H1 (cell line): ENCODE measurements around the gene FMO5. TPM values are rescaled to one million over a fixed set of nuclear protein-coding genes. Genes with fewer than 3 reads are reported as not detected.

ENCODE experiments used
- CTCF ChIA-PET: fragments of 300-600 bp; sonication (Branson Sonifier 250); formaldehyde crosslinking; loops from one replicate; lab custom pipeline; 2021; ENCODE audit not compliant: partially characterized antibody; lab: Charles Lee
- POLR2A ChIA-PET: fragments of 300-600 bp; sonication (Branson Sonifier 250); formaldehyde crosslinking; loops from one replicate; lab custom pipeline; 2021; ENCODE audit warnings: inconsistent platforms; ENCODE audit not compliant: partially characterized antibody; lab: Charles Lee
- DNase-seq, 2 experiments: peaks; one replicate each; pipeline versions ENCODE4 v3.0.0 to v3.0.0-alpha.2; 2010 to 2022; ENCODE audit warnings: low spot score in 2 of 2, low read depth in 1 of 2, mixed read lengths in 1 of 2
- FAIRE-seq: peaks from 2 replicates; lab custom pipeline; 2011; peaks lifted over from hg19 to GRCh38; lab: Jason Lieb, UNC
- H2AFZ ChIP-seq: 2 replicates; pipeline ENCODE4 v1.8.1; 2012; ENCODE audit warnings: low read length, inconsistent platforms
- H2AK5ac ChIP-seq: 2 replicates; pipeline ENCODE4 v1.6.1; 2013; ENCODE audit warnings: low read depth, low read length
- H2BK120ac ChIP-seq: replicated peaks from 2 replicates; pipeline ENCODE3; 2013; ENCODE audit warnings: low read depth, low read length, inconsistent platforms
- H2BK12ac ChIP-seq: 2 replicates; pipeline ENCODE4 v1.6.1; 2013; ENCODE audit warnings: low read depth, low read length
- H2BK15ac ChIP-seq: 2 replicates; pipeline ENCODE4 v1.6.1; 2013; ENCODE audit warnings: low read length
- H2BK20ac ChIP-seq: 2 replicates; pipeline ENCODE4 v1.6.1; 2013; ENCODE audit warnings: low read length
- H2BK5ac ChIP-seq: 2 replicates; pipeline ENCODE4 v1.6.1; 2013; ENCODE audit warnings: low read depth, low read length
- H3K14ac ChIP-seq: 2 replicates; pipeline ENCODE4 v1.6.1; 2013; ENCODE audit warnings: inconsistent platforms; ENCODE audit not compliant: insufficient read length
- H3K18ac ChIP-seq: 2 replicates; pipeline ENCODE4 v1.6.1; 2013; ENCODE audit warnings: low read length; ENCODE audit errors: extremely low read depth
- H3K23ac ChIP-seq: 2 replicates; pipeline ENCODE4 v1.6.1; 2013; ENCODE audit warnings: inconsistent platforms; ENCODE audit not compliant: insufficient read length
- H3K23me2 ChIP-seq: 2 replicates; pipeline ENCODE4 v1.6.1; 2013; ENCODE audit warnings: low read depth, low read length
- H3K27ac ChIP-seq: 2 replicates; pipeline ENCODE4 v1.6.1; 2011; ENCODE audit warnings: low read depth, low read length, inconsistent platforms
- H3K27me3 ChIP-seq, 4 experiments: replicated peaks in 1 of 4; 1 replicate in 1 of 4; 2 replicates in 3 of 4; pipeline versions ENCODE4 v1.6.1 to v1.8.1; 2011 to 2013; ENCODE audit warnings: low read length in 3 of 4, mild to moderate bottlenecking in 3 of 4, inconsistent platforms in 2 of 4, mixed read lengths in 2 of 4, moderate library complexity in 1 of 4; ENCODE audit not compliant: control insufficient read depth in 3 of 4, insufficient read depth in 3 of 4; ENCODE audit errors: extremely low read depth in 1 of 4
- H3K36me3 ChIP-seq, 4 experiments: 2 replicates each; pipeline versions ENCODE4 v1.6.1 to v1.8.1; 2011 to 2013; ENCODE audit warnings: mild to moderate bottlenecking in 4 of 4, low read length in 3 of 4, moderate library complexity in 2 of 4, control low read depth in 1 of 4, inconsistent platforms in 1 of 4; ENCODE audit not compliant: insufficient read depth in 4 of 4, control insufficient read depth in 2 of 4
- H3K4ac ChIP-seq: replicated peaks from 2 replicates; pipeline ENCODE3; 2013; ENCODE audit warnings: low read length, low read depth, mixed read lengths, inconsistent platforms; ENCODE audit not compliant: insufficient read length
- H3K4me1 ChIP-seq, 4 experiments: replicated peaks in 1 of 4; 1 replicate in 1 of 4; 2 replicates in 3 of 4; pipeline versions ENCODE4 v1.6.1 to v1.8.1; 2011 to 2013; ENCODE audit warnings: low read length in 3 of 4, inconsistent platforms in 2 of 4, mixed read lengths in 1 of 4; ENCODE audit not compliant: insufficient read depth in 4 of 4, control insufficient read depth in 3 of 4
- H3K4me2 ChIP-seq, 2 experiments: 2 replicates each; pipeline versions ENCODE4 v1.6.1 to v1.8.1; 2011 to 2013; ENCODE audit warnings: low read depth in 2 of 2, low read length in 2 of 2, control low read depth in 1 of 2, inconsistent platforms in 1 of 2, mild to moderate bottlenecking in 1 of 2; ENCODE audit not compliant: insufficient read depth in 1 of 2
- H3K4me3 ChIP-seq, 4 experiments: fragments of 200-600, 300-600 bp in 1 of 4; sonication (generic), shearing (Covaris generic), sonication (Bioruptor Twin) in 1 of 4; 2 replicates each; pipeline versions ENCODE4 v1.5.1 to v1.8.1; 2011 to 2016; ENCODE audit warnings: low read length in 4 of 4, low read depth in 3 of 4, control low read depth in 2 of 4, inconsistent platforms in 2 of 4, mild to moderate bottlenecking in 2 of 4, mixed read lengths in 1 of 4, moderate library complexity in 1 of 4; ENCODE audit not compliant: insufficient read depth in 2 of 4; ENCODE audit errors: extremely low read depth in 1 of 4
- H3K56ac ChIP-seq: replicated peaks from 2 replicates; pipeline ENCODE3; 2013; ENCODE audit warnings: low read depth, mild to moderate bottlenecking, mixed read lengths, low read length, inconsistent platforms; ENCODE audit not compliant: insufficient read length
- H3K79me1 ChIP-seq: 2 replicates; pipeline ENCODE4 v1.6.1; 2013; ENCODE audit warnings: low read depth, low read length, control low read depth
- H3K79me2 ChIP-seq, 2 experiments: 2 replicates each; pipeline versions ENCODE4 v1.6.1 to v1.8.1; 2012 to 2013; ENCODE audit warnings: low read length in 2 of 2, mild to moderate bottlenecking in 2 of 2, inconsistent platforms in 1 of 2; ENCODE audit not compliant: insufficient read depth in 2 of 2, control insufficient read depth in 1 of 2
- H3K9ac ChIP-seq, 4 experiments: replicated peaks in 1 of 4; 1 replicate in 1 of 4; 2 replicates in 3 of 4; pipeline versions ENCODE4 v1.6.1 to v1.8.1; 2011 to 2013; ENCODE audit warnings: low read depth in 3 of 4, low read length in 3 of 4, control low read depth in 2 of 4, mild to moderate bottlenecking in 2 of 4, moderate library complexity in 2 of 4, inconsistent platforms in 1 of 4; ENCODE audit errors: extremely low read depth in 1 of 4
- H3K9me3 ChIP-seq, 2 experiments: 2 replicates each; pipeline versions ENCODE4 v1.6.1 to v1.8.1; 2012 to 2013; ENCODE audit warnings: mild to moderate bottlenecking in 2 of 2, moderate library complexity in 2 of 2, control low read depth in 1 of 2, inconsistent platforms in 1 of 2, low read depth in 1 of 2, low read length in 1 of 2, mixed read lengths in 1 of 2; ENCODE audit not compliant: insufficient read depth in 2 of 2
- H4K20me1 ChIP-seq, 2 experiments: replicated peaks in 1 of 2; 2 replicates each; pipeline versions ENCODE3 to v1.8.1; 2011 to 2013; ENCODE audit warnings: inconsistent platforms in 2 of 2, low read length in 2 of 2, mild to moderate bottlenecking in 1 of 2; ENCODE audit not compliant: insufficient read depth in 2 of 2, control insufficient read depth in 1 of 2
- H4K5ac ChIP-seq: 2 replicates; pipeline ENCODE4 v1.6.1; 2013; ENCODE audit warnings: low read length, low read depth, mixed read lengths, inconsistent platforms; ENCODE audit not compliant: insufficient read length
- H4K8ac ChIP-seq: 2 replicates; pipeline ENCODE4 v1.8.0; 2013; ENCODE audit warnings: mild to moderate bottlenecking, moderate library complexity, low read length, inconsistent platforms; ENCODE audit not compliant: insufficient read depth; ENCODE audit errors: extremely low read depth
- H4K91ac ChIP-seq: replicated peaks from 2 replicates; pipeline ENCODE3; 2013; ENCODE audit warnings: low read length, mixed read lengths, inconsistent platforms; ENCODE audit not compliant: insufficient read length
- CBX5 ChIP-seq: fragments of 300-800, 300-1000 bp; sonication (generic); IDR thresholded peaks from 2 replicates; pipeline ENCODE4 v1.7.1; 2016; ENCODE audit warnings: antibody characterized with exemption, low read length, low read depth
- EP300 ChIP-seq, 2 experiments: IDR thresholded peaks; 1 replicate in 1 of 2; 2 replicates in 1 of 2; pipeline ENCODE4 v1.6.1; 2011 to 2012; ENCODE audit warnings: low read depth in 2 of 2, low read length in 2 of 2, mild to moderate bottlenecking in 2 of 2, borderline replicate concordance in 1 of 2, inconsistent platforms in 1 of 2, moderate library complexity in 1 of 2
- NANOG ChIP-seq: IDR thresholded peaks from 2 replicates; pipeline ENCODE4 v1.6.1; 2011; ENCODE audit warnings: low read length, low read depth, mild to moderate bottlenecking, inconsistent platforms; ENCODE audit not compliant: insufficient read depth, poor library complexity, severe bottlenecking
- RBBP5 ChIP-seq: IDR thresholded peaks from 2 replicates; pipeline ENCODE4 v1.7.1; 2012; ENCODE audit warnings: low read depth, mild to moderate bottlenecking, inconsistent platforms, low read length, moderate library complexity, borderline replicate concordance
- RFX5 ChIP-seq: IDR thresholded peaks from 2 replicates; pipeline ENCODE4 v1.6.1; 2011; ENCODE audit warnings: low read depth, low read length, improper control_type of control experiment, borderline replicate concordance
- TCF12 ChIP-seq: IDR thresholded peaks from 2 replicates; pipeline ENCODE4 v1.6.1; 2011; ENCODE audit warnings: low read depth, mild to moderate bottlenecking, low read length
- WGBS, 2 experiments: shearing (Covaris generic) in 1 of 2; methylation state at CpG; one replicate each; pipeline versions ENCODE4 v1.1.6 to v1.1.7; 2013 to 2015; ENCODE audit warnings: low lambda C conversion rate in 2 of 2, mixed read lengths in 2 of 2, inconsistent platforms in 1 of 2, low coverage in 1 of 2, missing lambda C conversion rate in 1 of 2; ENCODE audit not compliant: insufficient replicate concordance in 2 of 2, insufficient coverage in 1 of 2, insufficient read length in 1 of 2; ENCODE audit errors: extremely low coverage in 1 of 2, missing lambda C conversion rate in 1 of 2; 5-methylcytosine and 5-hydroxymethylcytosine counted together
- polyA plus RNA-seq, 7 experiments: library from polyadenylated mRNA; depleted of rRNA in 3 of 7; stranded (reverse) in 5 of 7; unstranded in 2 of 7; fragments of >200 nt in 5 of 7; fragments of 200-250 nt in 2 of 7; gene quantifications; 1 replicate in 5 of 7; 2 replicates in 1 of 7; 4 replicates in 1 of 7; pipeline versions ENCODE4 v1.2.1 to v1.2.3, GENCODE V29; 2011 to 2013; ENCODE audit warnings: missing spikeins in 2 of 7, mixed read lengths in 2 of 7
- total RNA-seq: library from RNA; stranded (reverse); fragmentation: NEBNext Ultra II Directional; extraction: Animal tissue kit (Norgen Biotek cat#: 25700); gene quantifications from 2 replicates; pipeline ENCODE4 v1.2.1, GENCODE V29; 2021
- TF ChIP-seq, protein P1 (sequence below): IDR thresholded peaks from 2 replicates; pipeline ENCODE4 v1.6.1; 2012; ENCODE audit warnings: inconsistent platforms

The FMO5 gene
- total and polyA plus RNA-seq, 2 of the 8 experiments (the other 6 are each of a cell fraction or from before 2014, with no cell fraction given): 0.27 to 0.34 TPM

DNA sequence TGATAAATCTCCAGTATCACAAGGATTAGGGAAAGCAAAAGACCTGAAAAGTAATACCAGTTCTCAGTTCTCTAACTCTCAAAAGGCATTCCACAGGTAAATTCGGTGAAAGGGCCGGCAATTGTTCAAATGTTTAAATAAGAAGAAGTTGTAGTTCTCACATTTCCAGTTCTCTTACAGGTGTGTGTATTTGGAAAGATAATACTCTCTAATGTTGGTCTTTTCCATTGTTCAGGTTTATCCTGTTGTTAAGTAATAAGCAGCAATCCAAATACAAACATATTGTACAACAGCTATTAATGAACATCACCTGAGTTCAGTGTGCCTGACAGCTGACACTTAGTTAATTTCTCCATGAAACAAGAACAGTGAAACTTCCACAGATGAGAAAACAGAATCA lies 39.7 kb downstream of the FMO5 start:
- CTCF ChIA-PET: interaction anchor here (2.2 kb wide), 1 partner anchor 12 kb away, joined by 8 read pairs; no protein-coding TSS in a partner anchor
- no peaks in the 10 kb centered on the region for H3K79me1 ChIP-seq

More for the DNA sequence above, 39.7 kb downstream of the FMO5 start:
- TF ChIP-seq RFX5 (no peak), EP300 (IDR thresholded peaks at IDR 0.05; ENCODE audit: borderline replicate concordance in 1 of 2, low read depth in 2 of 2, low read length in 2 of 2) (no peak), NANOG (no peak), CBX5 (no peak), RBBP5 (no peak), TCF12 (no peak)
- TF ChIP-seq, protein P1, sequence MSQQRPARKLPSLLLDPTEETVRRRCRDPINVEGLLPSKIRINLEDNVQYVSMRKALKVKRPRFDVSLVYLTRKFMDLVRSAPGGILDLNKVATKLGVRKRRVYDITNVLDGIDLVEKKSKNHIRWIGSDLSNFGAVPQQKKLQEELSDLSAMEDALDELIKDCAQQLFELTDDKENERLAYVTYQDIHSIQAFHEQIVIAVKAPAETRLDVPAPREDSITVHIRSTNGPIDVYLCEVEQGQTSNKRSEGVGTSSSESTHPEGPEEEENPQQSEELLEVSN: no peak
- Histone ChIP-seq H3K4ac (no peak overlapping the region), H2BK5ac (no peak overlapping the region), H4K8ac (no peak overlapping the region), H3K79me2 (no peaks in the 10 kb centered on the region), H2BK15ac (no peak overlapping the region), H4K91ac (no peak overlapping the region), H2AFZ (no peak overlapping the region), H2BK12ac (no peak overlapping the region), H3K27ac (no peak overlapping the region), H3K27me3 (no peaks in the 10 kb centered on the region), H2AK5ac (no peak overlapping the region), H3K56ac (no peak overlapping the region), H3K9me3 (no peaks in the 10 kb centered on the region), H2BK20ac (no peak overlapping the region), H3K36me3 (no peaks in the 10 kb centered on the region), H3K4me1 (no peaks in the 10 kb centered on the region), H4K20me1 (peaks cover 0 to 2% of the 10 kb centered on the region in 2 experiments), H4K5ac (no peak overlapping the region), H3K14ac (no peak overlapping the region), H3K23ac (no peak overlapping the region), H3K23me2 (no peaks in the 10 kb centered on the region), H3K4me3 (no peak overlapping the region), H3K9ac (no peak overlapping the region), H3K4me2 (no peak overlapping the region), H3K18ac (no peak overlapping the region), H2BK120ac (no peak overlapping the region)
- POLR2A ChIA-PET: interaction anchor here (1.3 kb wide), 1 partner anchor 12 kb away, joined by 3 read pairs; no protein-coding TSS in a partner anchor
- DNase-seq: no peak
- 62% methylated on average over 2 of the region's 2 CpGs; no CpG with 5 or more reads in 1 of the 2 experiments for WGBS, 2 experiments
- FAIRE-seq: no peak
